GM12878 (cell line): ENCODE data around the gene DNAJC7. TPM values are rescaled to one million over a fixed set of nuclear protein-coding genes. Genes with fewer than 3 reads are reported as not detected.

Experiments
- ATAC-seq: fragments of 200-7000 bp; cut with Tn5 transposase; 3 replicates; pipeline ENCODE4 v1.9.1; 2020; ENCODE audit warnings: mild to moderate bottlenecking, moderate library complexity
- BruUV-seq: library from RNA; stranded (reverse); fragments of 400-500 nt; replicated peaks from 2 replicates; lab custom pipeline; 2021; lab: Mats Ljungman, UMichigan
- CTCF ChIA-PET: fragments of 300-600 bp; sonication (Branson Sonifier 250); formaldehyde crosslinking; extraction: SDS; loops from one replicate; lab custom pipeline; 2021; ENCODE audit warnings: inconsistent platforms; lab: Yijun Ruan, JAX
- POLR2A ChIA-PET: fragments of 350-600 bp; formaldehyde crosslinking; extraction: SDS; loops from one replicate; lab custom pipeline; 2021; ENCODE audit warnings: inconsistent platforms; lab: Charles Lee
- RAD21 ChIA-PET: fragments of 300-600 bp; sonication (Branson Sonifier 250); formaldehyde crosslinking; loops from one replicate; lab custom pipeline; 2023; ENCODE audit warnings: antibody characterized with exemption; ENCODE audit not compliant: unreplicated experiment; lab: Charles Lee
- SMC1A ChIA-PET: fragments of 300-600 bp; sonication (Branson Sonifier 250); formaldehyde crosslinking; loops from one replicate; lab custom pipeline; 2023; ENCODE audit not compliant: unreplicated experiment, uncharacterized antibody; lab: Charles Lee
- DNase-seq: peaks from one replicate; pipeline ENCODE4 v3.0.0-alpha.2; 2011; ENCODE audit warnings: low read depth, low spot score
- FAIRE-seq: peaks from 3 replicates; lab custom pipeline; 2011; peaks lifted over from hg19 to GRCh38; lab: Jason Lieb, UNC
- H2AFZ ChIP-seq: 2 replicates; pipeline ENCODE4 v1.6.0; 2011; ENCODE audit warnings: low read depth, low read length, control low read depth; ENCODE audit not compliant: control insufficient read depth
- H3K27ac ChIP-seq: 2 replicates; pipeline ENCODE4 v1.5.1; 2011; ENCODE audit warnings: control low read depth; ENCODE audit not compliant: control insufficient read depth, insufficient read depth
- H3K27me3 ChIP-seq, 2 experiments: replicated peaks in 1 of 2; 2 replicates each; pipeline versions ENCODE4 v1.6.0 to v1.6.1; 2011; ENCODE audit warnings: low read length in 1 of 2; ENCODE audit not compliant: control insufficient read depth in 2 of 2, insufficient read depth in 2 of 2
- H3K36me3 ChIP-seq, 2 experiments: 2 replicates each; pipeline ENCODE4 v1.5.1; 2011; ENCODE audit warnings: low read length in 1 of 2; ENCODE audit not compliant: control insufficient read depth in 2 of 2, insufficient read depth in 2 of 2
- H3K4me1 ChIP-seq: 2 replicates; pipeline ENCODE4 v1.6.1; 2011; ENCODE audit warnings: mild to moderate bottlenecking, low read length, moderate library complexity, mixed read lengths; ENCODE audit not compliant: control insufficient read depth, insufficient read depth
- H3K4me2 ChIP-seq: 2 replicates; pipeline ENCODE4 v1.6.0; 2011; ENCODE audit warnings: control low read depth; ENCODE audit not compliant: control insufficient read depth, insufficient read depth
- H3K4me3 ChIP-seq: fragments of 200-600 bp; sonication (generic); 2 replicates; pipeline ENCODE4 v1.5.1; 2016
- H3K79me2 ChIP-seq: 2 replicates; pipeline ENCODE4 v1.6.0; 2011; ENCODE audit warnings: low read length; ENCODE audit not compliant: control insufficient read depth, insufficient read depth
- H3K9ac ChIP-seq: 2 replicates; pipeline ENCODE4 v1.8.0; 2011; ENCODE audit warnings: low read length, control low read depth, mixed read lengths; ENCODE audit not compliant: control insufficient read depth, insufficient read depth
- H3K9me3 ChIP-seq: replicated peaks from 3 replicates; pipeline ENCODE4 v1.5.1; 2011; ENCODE audit warnings: mild to moderate bottlenecking, low read length; ENCODE audit not compliant: control insufficient read depth, insufficient read depth
- H4K20me1 ChIP-seq: 2 replicates; pipeline ENCODE4 v1.6.0; 2011; ENCODE audit not compliant: control insufficient read depth, insufficient read depth
- CBX3 ChIP-seq: fragments of 200-600 bp; sonication (generic); IDR thresholded peaks from 2 replicates; pipeline ENCODE4 v1.6.1; 2016; ENCODE audit warnings: low read depth, borderline replicate concordance
- DPF2 ChIP-seq: fragments of 450-650 bp; IDR thresholded peaks from 2 replicates; pipeline ENCODE4 v1.6.1; 2017; ENCODE audit warnings: mild to moderate bottlenecking
- GABPA ChIP-seq: IDR thresholded peaks from 2 replicates; pipeline ENCODE4 v1.6.1; 2014; ENCODE audit warnings: antibody characterized with exemption, low read depth, mild to moderate bottlenecking, inconsistent platforms
- MXI1 ChIP-seq: fragments of 150-350 bp; IDR thresholded peaks from 2 replicates; pipeline ENCODE4 v1.6.1; 2011; ENCODE audit warnings: low read depth, mild to moderate bottlenecking, inconsistent platforms, low read length, improper control_type of control experiment
- MYB ChIP-seq: fragments of 150-350 bp; IDR thresholded peaks from 2 replicates; pipeline ENCODE4 v1.6.1; 2014; ENCODE audit warnings: mild to moderate bottlenecking, low read depth, low read length, borderline replicate concordance
- NR2C1 ChIP-seq: fragments of 450-650 bp; IDR thresholded peaks from 2 replicates; pipeline ENCODE4 v1.6.1; 2017; ENCODE audit warnings: antibody characterized with exemption, mild to moderate bottlenecking, moderate library complexity
- NR2C2 ChIP-seq: IDR thresholded peaks from 2 replicates; pipeline ENCODE4 v1.6.1; 2011; ENCODE audit warnings: borderline replicate concordance, low read depth; ENCODE audit not compliant: control insufficient read depth, insufficient read length
- SUZ12 ChIP-seq: fragments of 200-600 bp; sonication (generic); IDR thresholded peaks from one replicate; pipeline ENCODE4 v1.6.1; 2018; ENCODE audit warnings: antibody characterized with exemption, mild to moderate bottlenecking; ENCODE audit not compliant: unreplicated experiment
- YBX1 ChIP-seq: fragments of 450-650 bp; IDR thresholded peaks from 2 replicates; pipeline ENCODE4 v1.6.1; 2016; ENCODE audit warnings: antibody characterized with exemption
- WGBS: methylation state at CpG from one replicate; pipeline ENCODE4 v1.1.6; 2016; ENCODE audit warnings: low lambda C conversion rate; ENCODE audit not compliant: insufficient replicate concordance, insufficient coverage; ENCODE audit errors: missing lambda C conversion rate; 5-methylcytosine and 5-hydroxymethylcytosine counted together
- in situ Hi-C: fragments of 300-500 bp; cut with MboI; formaldehyde crosslinking; loops from 9 replicates; pipeline ENCODE4 v1.14.3; 2018; ENCODE audit warnings: mixed read lengths
- intact Hi-C: fragments of 100-400 bp; cut with micrococcal nuclease; formaldehyde crosslinking; loops from one replicate; pipeline ENCODE4 v1.14.2; 2022; ENCODE audit not compliant: unreplicated experiment
- polyA plus RNA-seq, 11 experiments: library from polyadenylated mRNA; depleted of rRNA in 4 of 11; unstranded in 6 of 11; stranded (reverse) in 5 of 11; fragments of >200 nt; fragmentation: Nextera tagmentation in 4 of 11; fragmentation: Illumina TruSeq in 1 of 11; extraction: Ambion mirVana in 4 of 11; extraction: Trizol in 1 of 11; gene quantifications; 1 replicate in 1 of 11; 2 replicates in 10 of 11; pipeline versions ENCODE4 v1.2.1 to v1.2.3, GENCODE V29; 2011 to 2016; ENCODE audit warnings: inconsistent platforms in 2 of 11, missing spikeins in 2 of 11, low read depth in 1 of 11
- total RNA-seq, 4 experiments: library from RNA; depleted of rRNA in 3 of 4; stranded (reverse); fragments of >200 nt in 3 of 4; fragmentation: Illumina TruSeq in 1 of 4; extraction: Trizol in 1 of 4; gene quantifications; 2 replicates each; pipeline versions ENCODE4 v1.2.1 to v1.2.3, GENCODE V29; 2013 to 2021
- TF ChIP-seq, protein P1 (sequence below): IDR thresholded peaks from 2 replicates; pipeline ENCODE4 v1.6.1; 2011; ENCODE audit warnings: borderline replicate concordance, low read depth, mild to moderate bottlenecking, moderate library complexity, mixed read lengths, low read length; ENCODE audit not compliant: insufficient read depth; ENCODE audit errors: extremely low read length
- TF ChIP-seq, protein P2 (sequence below): fragments of 450-650 bp; IDR thresholded peaks from 2 replicates; pipeline ENCODE4 v1.6.1; 2017; ENCODE audit warnings: mild to moderate bottlenecking, moderate library complexity
- TF ChIP-seq, protein P3 (sequence below): fragments of 450-650 bp; IDR thresholded peaks from 2 replicates; pipeline ENCODE4 v1.6.1; 2017; ENCODE audit warnings: borderline replicate concordance
- TF ChIP-seq, protein P4 (sequence below): fragments of 450-650 bp; IDR thresholded peaks from 2 replicates; pipeline ENCODE4 v1.6.1; 2017; ENCODE audit warnings: mild to moderate bottlenecking, low read depth, inconsistent platforms; ENCODE audit not compliant: poor library complexity, severe bottlenecking

The DNAJC7 gene
- total and polyA plus RNA-seq, 10 of the 15 experiments (the other 5 are each of a cell fraction or from before 2014, with no cell fraction given): 60.1 to 173 (median 94.9) TPM

DNA sequence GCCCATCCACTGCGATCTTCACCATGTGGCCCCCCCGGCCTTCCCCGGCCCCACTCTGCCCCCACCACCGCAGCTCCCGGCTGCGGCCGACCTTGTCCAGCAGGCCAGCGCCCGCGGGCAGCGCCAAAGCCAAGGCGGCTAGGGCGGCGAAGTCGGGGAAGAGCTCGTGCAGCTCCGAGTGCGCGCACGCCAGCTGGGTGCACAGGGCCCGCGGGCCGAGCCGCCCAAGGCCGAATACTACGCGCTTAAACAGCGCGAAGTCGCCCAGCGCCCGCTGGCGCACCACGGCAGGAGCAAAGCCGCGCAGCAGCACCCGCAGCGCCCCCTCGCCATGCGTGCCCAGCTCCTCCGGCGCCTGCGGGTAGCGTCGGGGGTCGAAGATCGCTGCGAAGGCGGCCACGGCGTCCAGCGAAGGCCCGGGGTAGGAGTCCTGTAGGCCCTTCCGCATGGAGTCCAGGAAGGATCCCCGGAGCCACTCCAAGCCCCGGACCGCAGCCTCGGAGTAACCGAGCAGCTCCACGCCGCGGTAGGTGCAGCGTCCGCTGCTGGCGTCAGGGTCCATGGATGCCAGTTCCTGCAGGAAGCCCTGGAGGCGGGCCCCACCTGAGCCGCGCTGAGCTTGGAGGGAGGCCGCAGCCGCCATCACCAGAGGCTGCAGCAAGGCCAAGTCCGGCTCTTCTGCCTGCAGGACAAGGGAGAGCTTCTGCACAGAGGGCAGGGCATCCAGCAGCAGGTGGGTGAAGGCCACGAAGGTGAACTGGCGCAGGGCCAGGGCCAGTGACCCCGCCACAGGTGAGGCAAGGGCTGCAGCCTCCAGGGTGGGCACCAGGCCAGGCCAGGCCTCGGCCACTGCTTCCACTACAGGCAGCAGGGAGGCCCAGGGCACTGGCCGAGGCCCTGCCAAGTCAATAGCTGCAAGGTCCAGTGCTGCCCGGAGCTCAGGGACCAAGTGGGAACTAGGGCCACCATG, 22.8 kb upstream of the DNAJC7 start:
- ChIA-PET POLR2A (interaction anchor here (0.5 to 0.6 kb wide), 3 partner anchors 32 to 617 kb away, joined by 3 to 4 read pairs (median 4); no protein-coding TSS in a partner anchor), CTCF (interaction anchor here (1.0 to 2.4 kb wide), 3 partner anchors 15 to 74 kb away, joined by 3 to 9 read pairs (median 3); no protein-coding TSS in a partner anchor), SMC1A (interaction anchor here (1.2 kb wide), 1 partner anchor 20 kb away, joined by 3 read pairs; the partner anchor contains the start of gene NKIRAS2), RAD21 (interaction anchor here (1.4 kb wide), 1 partner anchor 110 kb away, joined by 4 read pairs; the partner anchor contains the start of gene ODAD4)
- in situ Hi-C loops (no loop called here), intact Hi-C loops (no loop called here)
- Histone ChIP-seq H3K4me3 (no peak overlapping the region), H3K4me1 (peaks cover 8% of the 10 kb centered on the region; the same call in 1 of the 2 replicates), H3K4me2 (no peak overlapping the region), H3K27ac (no peak overlapping the region), H3K36me3 (no peaks in the 10 kb centered on the region), H3K79me2 (no peaks in the 10 kb centered on the region), H2AFZ (no peak overlapping the region), H3K9ac (no peak overlapping the region), H4K20me1 (no peaks in the 10 kb centered on the region), H3K9me3 (no peaks in the 10 kb centered on the region), H3K27me3 (no peaks in the 10 kb centered on the region)
- ATAC-seq (no peak), FAIRE-seq (no peak), DNase-seq (no peak)
- no TSS peak for BruUV-seq
- WGBS: 66% methylated on average over 52 of the region's 77 CpGs
- TF ChIP-seq CBX3 (no peak), GABPA (no peak), MXI1 (no peak), NR2C1 (no peak), YBX1 (no peak), NR2C2 (no peak), SUZ12 (no peak), DPF2 (no peak), MYB (no peak)
- TF ChIP-seq, protein P1, sequence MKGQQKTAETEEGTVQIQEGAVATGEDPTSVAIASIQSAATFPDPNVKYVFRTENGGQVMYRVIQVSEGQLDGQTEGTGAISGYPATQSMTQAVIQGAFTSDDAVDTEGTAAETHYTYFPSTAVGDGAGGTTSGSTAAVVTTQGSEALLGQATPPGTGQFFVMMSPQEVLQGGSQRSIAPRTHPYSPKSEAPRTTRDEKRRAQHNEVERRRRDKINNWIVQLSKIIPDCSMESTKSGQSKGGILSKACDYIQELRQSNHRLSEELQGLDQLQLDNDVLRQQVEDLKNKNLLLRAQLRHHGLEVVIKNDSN: no peak
- TF ChIP-seq, protein P2, sequence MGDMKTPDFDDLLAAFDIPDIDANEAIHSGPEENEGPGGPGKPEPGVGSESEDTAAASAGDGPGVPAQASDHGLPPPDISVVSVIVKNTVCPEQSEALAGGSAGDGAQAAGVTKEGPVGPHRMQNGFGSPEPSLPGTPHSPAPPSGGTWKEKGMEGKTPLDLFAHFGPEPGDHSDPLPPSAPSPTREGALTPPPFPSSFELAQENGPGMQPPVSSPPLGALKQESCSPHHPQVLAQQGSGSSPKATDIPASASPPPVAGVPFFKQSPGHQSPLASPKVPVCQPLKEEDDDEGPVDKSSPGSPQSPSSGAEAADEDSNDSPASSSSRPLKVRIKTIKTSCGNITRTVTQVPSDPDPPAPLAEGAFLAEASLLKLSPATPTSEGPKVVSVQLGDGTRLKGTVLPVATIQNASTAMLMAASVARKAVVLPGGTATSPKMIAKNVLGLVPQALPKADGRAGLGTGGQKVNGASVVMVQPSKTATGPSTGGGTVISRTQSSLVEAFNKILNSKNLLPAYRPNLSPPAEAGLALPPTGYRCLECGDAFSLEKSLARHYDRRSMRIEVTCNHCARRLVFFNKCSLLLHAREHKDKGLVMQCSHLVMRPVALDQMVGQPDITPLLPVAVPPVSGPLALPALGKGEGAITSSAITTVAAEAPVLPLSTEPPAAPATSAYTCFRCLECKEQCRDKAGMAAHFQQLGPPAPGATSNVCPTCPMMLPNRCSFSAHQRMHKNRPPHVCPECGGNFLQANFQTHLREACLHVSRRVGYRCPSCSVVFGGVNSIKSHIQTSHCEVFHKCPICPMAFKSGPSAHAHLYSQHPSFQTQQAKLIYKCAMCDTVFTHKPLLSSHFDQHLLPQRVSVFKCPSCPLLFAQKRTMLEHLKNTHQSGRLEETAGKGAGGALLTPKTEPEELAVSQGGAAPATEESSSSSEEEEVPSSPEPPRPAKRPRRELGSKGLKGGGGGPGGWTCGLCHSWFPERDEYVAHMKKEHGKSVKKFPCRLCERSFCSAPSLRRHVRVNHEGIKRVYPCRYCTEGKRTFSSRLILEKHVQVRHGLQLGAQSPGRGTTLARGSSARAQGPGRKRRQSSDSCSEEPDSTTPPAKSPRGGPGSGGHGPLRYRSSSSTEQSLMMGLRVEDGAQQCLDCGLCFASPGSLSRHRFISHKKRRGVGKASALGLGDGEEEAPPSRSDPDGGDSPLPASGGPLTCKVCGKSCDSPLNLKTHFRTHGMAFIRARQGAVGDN: no peak
- TF ChIP-seq, protein P3, sequence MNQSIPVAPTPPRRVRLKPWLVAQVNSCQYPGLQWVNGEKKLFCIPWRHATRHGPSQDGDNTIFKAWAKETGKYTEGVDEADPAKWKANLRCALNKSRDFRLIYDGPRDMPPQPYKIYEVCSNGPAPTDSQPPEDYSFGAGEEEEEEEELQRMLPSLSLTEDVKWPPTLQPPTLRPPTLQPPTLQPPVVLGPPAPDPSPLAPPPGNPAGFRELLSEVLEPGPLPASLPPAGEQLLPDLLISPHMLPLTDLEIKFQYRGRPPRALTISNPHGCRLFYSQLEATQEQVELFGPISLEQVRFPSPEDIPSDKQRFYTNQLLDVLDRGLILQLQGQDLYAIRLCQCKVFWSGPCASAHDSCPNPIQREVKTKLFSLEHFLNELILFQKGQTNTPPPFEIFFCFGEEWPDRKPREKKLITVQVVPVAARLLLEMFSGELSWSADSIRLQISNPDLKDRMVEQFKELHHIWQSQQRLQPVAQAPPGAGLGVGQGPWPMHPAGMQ: no peak
- TF ChIP-seq, protein P4, sequence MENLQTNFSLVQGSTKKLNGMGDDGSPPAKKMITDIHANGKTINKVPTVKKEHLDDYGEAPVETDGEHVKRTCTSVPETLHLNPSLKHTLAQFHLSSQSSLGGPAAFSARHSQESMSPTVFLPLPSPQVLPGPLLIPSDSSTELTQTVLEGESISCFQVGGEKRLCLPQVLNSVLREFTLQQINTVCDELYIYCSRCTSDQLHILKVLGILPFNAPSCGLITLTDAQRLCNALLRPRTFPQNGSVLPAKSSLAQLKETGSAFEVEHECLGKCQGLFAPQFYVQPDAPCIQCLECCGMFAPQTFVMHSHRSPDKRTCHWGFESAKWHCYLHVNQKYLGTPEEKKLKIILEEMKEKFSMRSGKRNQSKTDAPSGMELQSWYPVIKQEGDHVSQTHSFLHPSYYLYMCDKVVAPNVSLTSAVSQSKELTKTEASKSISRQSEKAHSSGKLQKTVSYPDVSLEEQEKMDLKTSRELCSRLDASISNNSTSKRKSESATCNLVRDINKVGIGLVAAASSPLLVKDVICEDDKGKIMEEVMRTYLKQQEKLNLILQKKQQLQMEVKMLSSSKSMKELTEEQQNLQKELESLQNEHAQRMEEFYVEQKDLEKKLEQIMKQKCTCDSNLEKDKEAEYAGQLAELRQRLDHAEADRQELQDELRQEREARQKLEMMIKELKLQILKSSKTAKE: no peak
